DOHH2 (cell line): ENCODE measurements around the gene KLHDC9.

ENCODE experiments used
- H3F3A ChIP-seq: fragments of 200-600 bp; sonication (generic), shearing (Covaris generic); 2 replicates; pipeline ENCODE4 v1.6.0; 2016; ENCODE audit warnings: antibody characterized with exemption, mild to moderate bottlenecking; ENCODE audit not compliant: control insufficient read depth, insufficient read depth
- H3K27ac ChIP-seq: fragments of 200-600 bp; sonication (generic); 2 replicates; pipeline ENCODE4 v1.5.1; 2014; ENCODE audit warnings: low read depth, mild to moderate bottlenecking, low read length, moderate library complexity
- H3K27me3 ChIP-seq: fragments of 200-600 bp; sonication (generic); 2 replicates; pipeline ENCODE4 v1.6.1; 2014; ENCODE audit warnings: mild to moderate bottlenecking, low read length, mixed read lengths; ENCODE audit not compliant: control insufficient read depth
- H3K36me3 ChIP-seq: fragments of 200-600 bp; sonication (generic); 2 replicates; pipeline ENCODE4 v1.6.1; 2014; ENCODE audit warnings: mild to moderate bottlenecking, low read length, moderate library complexity, mixed read lengths; ENCODE audit not compliant: control insufficient read depth
- H3K4me1 ChIP-seq: fragments of 200-600 bp; sonication (generic); 2 replicates; pipeline ENCODE4 v1.6.1; 2014; ENCODE audit warnings: mild to moderate bottlenecking, low read length, mixed read lengths; ENCODE audit not compliant: control insufficient read depth
- H3K4me2 ChIP-seq: fragments of 200-600 bp; sonication (generic); 2 replicates; pipeline ENCODE4 v1.6.0; 2014; ENCODE audit warnings: mild to moderate bottlenecking, low read length, moderate library complexity
- H3K4me3 ChIP-seq: fragments of 200-600 bp; sonication (generic); 2 replicates; pipeline ENCODE4 v1.5.1; 2014; ENCODE audit warnings: mild to moderate bottlenecking, low read length, mixed read lengths
- H3K79me2 ChIP-seq: fragments of 200-600 bp; sonication (generic); 2 replicates; pipeline ENCODE4 v1.6.1; 2014; ENCODE audit warnings: mild to moderate bottlenecking, low read length, mixed read lengths; ENCODE audit not compliant: control insufficient read depth
- H3K9me2 ChIP-seq: fragments of 200-600 bp; sonication (generic); replicated peaks from 2 replicates; pipeline ENCODE4 v1.6.1; 2014; ENCODE audit warnings: mild to moderate bottlenecking, low read length, mixed read lengths; ENCODE audit not compliant: control insufficient read depth
- H3K9me3 ChIP-seq: fragments of 200-600 bp; sonication (generic); 2 replicates; pipeline ENCODE4 v1.6.1; 2014; ENCODE audit warnings: antibody characterized with exemption, low read length, mixed read lengths; ENCODE audit not compliant: control insufficient read depth, insufficient read depth
- H4K20me1 ChIP-seq: fragments of 200-600 bp; sonication (generic); 2 replicates; pipeline ENCODE4 v1.6.0; 2014; ENCODE audit warnings: low read depth, mild to moderate bottlenecking, antibody characterized with exemption, low read length, moderate library complexity; ENCODE audit not compliant: control insufficient read depth, insufficient read depth
- EZH2phosphoT487 ChIP-seq: fragments of 200-600 bp; sonication (generic); IDR thresholded peaks from 2 replicates; pipeline ENCODE4 v1.6.1; 2017; ENCODE audit warnings: borderline replicate concordance, mild to moderate bottlenecking, antibody characterized with exemption, low read length, moderate library complexity, mixed read lengths
- TF ChIP-seq, protein P1 (sequence below): fragments of 200-600 bp; sonication (generic); IDR thresholded peaks from one replicate; pipeline ENCODE4 v1.5.1; 2014; ENCODE audit warnings: antibody characterized with exemption, mild to moderate bottlenecking, low read depth, low read length; ENCODE audit not compliant: poor library complexity, severe bottlenecking

Gene KLHDC9

GRCh38 chr1:161068306-161069234 lies 29.6 kb upstream of the KLHDC9 start:
- peaks cover 59% of the 10 kb centered on the region for H3K79me2 ChIP-seq
- H4K20me1 ChIP-seq: peaks cover 10% of the 10 kb centered on the region; the same call in 1 of the 2 replicates
- peaks cover 36% of the 10 kb centered on the region for H3K36me3 ChIP-seq
- peak overlapping the region; percentile 97 for H3K4me3 ChIP-seq
- peak overlapping the region; percentile 94 for H3K4me2 ChIP-seq
- peak overlapping the region; percentile 91 for H3K27ac ChIP-seq
- H3K9me3 ChIP-seq: no peaks in the 10 kb centered on the region
- H3K27me3 ChIP-seq: no peaks in the 10 kb centered on the region
- peaks cover 2% of the 10 kb centered on the region; the same call in 1 of the 2 replicates for H3F3A ChIP-seq
- TF ChIP-seq, protein P1, sequence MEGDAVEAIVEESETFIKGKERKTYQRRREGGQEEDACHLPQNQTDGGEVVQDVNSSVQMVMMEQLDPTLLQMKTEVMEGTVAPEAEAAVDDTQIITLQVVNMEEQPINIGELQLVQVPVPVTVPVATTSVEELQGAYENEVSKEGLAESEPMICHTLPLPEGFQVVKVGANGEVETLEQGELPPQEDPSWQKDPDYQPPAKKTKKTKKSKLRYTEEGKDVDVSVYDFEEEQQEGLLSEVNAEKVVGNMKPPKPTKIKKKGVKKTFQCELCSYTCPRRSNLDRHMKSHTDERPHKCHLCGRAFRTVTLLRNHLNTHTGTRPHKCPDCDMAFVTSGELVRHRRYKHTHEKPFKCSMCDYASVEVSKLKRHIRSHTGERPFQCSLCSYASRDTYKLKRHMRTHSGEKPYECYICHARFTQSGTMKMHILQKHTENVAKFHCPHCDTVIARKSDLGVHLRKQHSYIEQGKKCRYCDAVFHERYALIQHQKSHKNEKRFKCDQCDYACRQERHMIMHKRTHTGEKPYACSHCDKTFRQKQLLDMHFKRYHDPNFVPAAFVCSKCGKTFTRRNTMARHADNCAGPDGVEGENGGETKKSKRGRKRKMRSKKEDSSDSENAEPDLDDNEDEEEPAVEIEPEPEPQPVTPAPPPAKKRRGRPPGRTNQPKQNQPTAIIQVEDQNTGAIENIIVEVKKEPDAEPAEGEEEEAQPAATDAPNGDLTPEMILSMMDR: no peak
- peaks cover 38% of the 10 kb centered on the region for H3K4me1 ChIP-seq
- H3K9me2 ChIP-seq: no peaks in the 10 kb centered on the region

DNA sequence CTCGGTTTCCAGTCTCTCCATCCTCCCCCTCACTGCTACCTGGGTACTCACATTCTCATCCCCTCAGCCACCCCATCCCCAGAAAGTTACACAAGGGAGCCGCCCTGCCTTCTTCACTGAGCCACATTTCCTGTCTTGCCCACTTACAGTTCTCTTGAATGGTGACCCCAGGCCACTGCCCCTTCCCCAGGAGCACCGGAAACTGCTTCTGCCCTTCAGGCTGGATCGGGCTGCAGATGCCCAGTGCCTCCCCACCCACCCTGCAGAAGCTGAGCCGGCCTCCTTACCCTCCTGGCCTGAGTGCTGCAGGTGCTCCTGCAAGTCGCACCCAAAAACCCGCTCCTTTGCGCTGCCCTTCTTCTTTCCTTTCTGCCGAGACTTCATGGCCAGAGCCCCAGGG lies 28.9 kb upstream of the KLHDC9 start:
- peaks cover 32% of the 10 kb centered on the region for H3K36me3 ChIP-seq
- no peaks in the 10 kb centered on the region for H3K27me3 ChIP-seq
- peaks cover 52% of the 10 kb centered on the region for H3K79me2 ChIP-seq
- no peaks in the 10 kb centered on the region for H3K9me2 ChIP-seq
- no peaks in the 10 kb centered on the region for H3K9me3 ChIP-seq
- H3F3A ChIP-seq: peaks cover 2% of the 10 kb centered on the region; the same call in 1 of the 2 replicates
- peaks cover 38% of the 10 kb centered on the region for H3K4me1 ChIP-seq
- peak overlapping the region; percentile 91 for H3K27ac ChIP-seq
- H4K20me1 ChIP-seq: peaks cover 10% of the 10 kb centered on the region; the same call in 1 of the 2 replicates
- no peak for TF ChIP-seq EZH2phosphoT487
- TF ChIP-seq, protein P1: no peak
- H3K4me3 ChIP-seq: peak overlapping the region; percentile 97
- H3K4me2 ChIP-seq: peak overlapping the region; percentile 94

- H3F3A ChIP-seq: peaks cover 2% of the 10 kb centered on the region; the same call in 1 of the 2 replicates
- H3K4me3 ChIP-seq: peak within 1 kb of the TSS; percentile 97
- H3K27ac ChIP-seq: peak within 1 kb of the TSS; percentile 91
- peaks cover 10% of the 10 kb centered on the region; the same call in 1 of the 2 replicates for H4K20me1 ChIP-seq
- H3K36me3 ChIP-seq: peaks cover 30% of the 10 kb centered on the region
- peaks cover 47% of the 10 kb centered on the region for H3K79me2 ChIP-seq
- peaks cover 38% of the 10 kb centered on the region for H3K4me1 ChIP-seq
- peak within 1 kb of the TSS; percentile 94 for H3K4me2 ChIP-seq
- no peaks in the 10 kb centered on the region for H3K9me3 ChIP-seq
- H3K9me2 ChIP-seq: no peaks in the 10 kb centered on the region
- no peaks in the 10 kb centered on the region for H3K27me3 ChIP-seq
- TF ChIP-seq, protein P1: no peak
- no peak for TF ChIP-seq EZH2phosphoT487
Observed at GRCh38 chr1:161069731-161070270, 28.4 kb upstream of the KLHDC9 start, which contains the start of gene ARHGAP30. ARHGAP30 (minus strand) TSS chr1:161069891; CDS start chr1:161069624, 267 bp downstream.
